ENCODE data around the gene SLC39A8. TPM values are rescaled to one million over a fixed set of nuclear protein-coding genes. Genes with fewer than 3 reads are reported as not detected.

The SLC39A8 gene
- polyA plus RNA-seq, 1 donor from 2014 or later: 0.53 TPM

DNA sequence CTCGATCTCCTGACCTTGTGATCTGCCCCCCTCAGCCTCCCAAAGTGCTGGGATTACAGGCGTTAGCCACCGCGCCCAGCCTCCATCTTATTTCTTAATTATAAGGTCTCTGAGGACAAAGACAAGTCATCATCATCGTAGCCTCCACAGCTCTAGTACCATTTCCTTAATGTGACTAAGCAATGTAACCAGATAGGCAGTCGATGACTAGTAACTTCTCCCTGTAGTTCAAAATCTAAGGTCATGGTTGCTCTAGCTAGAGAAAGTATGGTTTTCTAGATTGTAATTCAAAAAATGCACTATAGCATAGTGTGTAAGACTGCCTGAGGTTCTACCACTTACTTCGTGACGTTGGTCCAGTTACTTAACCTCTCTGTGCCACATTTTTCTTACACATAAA lies 6.9 kb downstream of the SLC39A8 start:
- Histone ChIP-seq H3K36me3 (ENCODE audit: insufficient read depth, low read length) (no peaks in the 10 kb centered on the region), H2AFZ (ENCODE audit: low read depth, low read length) (no peak overlapping the region), H4K20me1 (ENCODE audit: insufficient read depth) (no peaks in the 10 kb centered on the region), H3K9me3 (ENCODE audit: low read length) (no peaks in the 10 kb centered on the region), H3K27ac (ENCODE audit: low read length) (no peak overlapping the region), H3F3A (ENCODE audit: insufficient read depth, low read length, poor library complexity, severe bottlenecking) (no peaks in the 10 kb centered on the region), H3K79me2 (replicated peaks; ENCODE audit: insufficient read depth, low read length) (no peaks in the 10 kb centered on the region), H3K9ac (ENCODE audit: low read length) (no peak overlapping the region), H3K4me3 (ENCODE audit: low read length) (no peak overlapping the region), H3K4me2 (ENCODE audit: low read length) (no peak overlapping the region), H3K9me2 (ENCODE audit: insufficient read depth, low read length) (no peaks in the 10 kb centered on the region), H3K27me3 (ENCODE audit: insufficient read depth, low read depth, low read length) (peaks cover 10% of the 10 kb centered on the region)
- TF ChIP-seq POLR2AphosphoS5 (IDR thresholded peaks at IDR 0.05) (no peak), MXI1 (conservative IDR thresholded peaks at IDR 0.05; ENCODE audit: poor library complexity, severe bottlenecking) (no peak), RAD21 (conservative IDR thresholded peaks at IDR 0.05) (no peak), SMC3 (conservative IDR thresholded peaks at IDR 0.05; ENCODE audit: poor library complexity) (no peak), EZH2 (IDR thresholded peaks at IDR 0.05; ENCODE audit: borderline replicate concordance, insufficient read depth, low read length, poor library complexity, severe bottlenecking) (no peak), EP300 (conservative IDR thresholded peaks at IDR 0.05; ENCODE audit: poor library complexity, severe bottlenecking) (no peak), TAF1 (IDR thresholded peaks at IDR 0.05; ENCODE audit: low read depth) (no peak)
- TF ChIP-seq, protein P1, sequence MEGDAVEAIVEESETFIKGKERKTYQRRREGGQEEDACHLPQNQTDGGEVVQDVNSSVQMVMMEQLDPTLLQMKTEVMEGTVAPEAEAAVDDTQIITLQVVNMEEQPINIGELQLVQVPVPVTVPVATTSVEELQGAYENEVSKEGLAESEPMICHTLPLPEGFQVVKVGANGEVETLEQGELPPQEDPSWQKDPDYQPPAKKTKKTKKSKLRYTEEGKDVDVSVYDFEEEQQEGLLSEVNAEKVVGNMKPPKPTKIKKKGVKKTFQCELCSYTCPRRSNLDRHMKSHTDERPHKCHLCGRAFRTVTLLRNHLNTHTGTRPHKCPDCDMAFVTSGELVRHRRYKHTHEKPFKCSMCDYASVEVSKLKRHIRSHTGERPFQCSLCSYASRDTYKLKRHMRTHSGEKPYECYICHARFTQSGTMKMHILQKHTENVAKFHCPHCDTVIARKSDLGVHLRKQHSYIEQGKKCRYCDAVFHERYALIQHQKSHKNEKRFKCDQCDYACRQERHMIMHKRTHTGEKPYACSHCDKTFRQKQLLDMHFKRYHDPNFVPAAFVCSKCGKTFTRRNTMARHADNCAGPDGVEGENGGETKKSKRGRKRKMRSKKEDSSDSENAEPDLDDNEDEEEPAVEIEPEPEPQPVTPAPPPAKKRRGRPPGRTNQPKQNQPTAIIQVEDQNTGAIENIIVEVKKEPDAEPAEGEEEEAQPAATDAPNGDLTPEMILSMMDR (IDR thresholded peaks at IDR 0.05; ENCODE audit: poor library complexity, severe bottlenecking): no peak
- TF ChIP-seq, protein P2, sequence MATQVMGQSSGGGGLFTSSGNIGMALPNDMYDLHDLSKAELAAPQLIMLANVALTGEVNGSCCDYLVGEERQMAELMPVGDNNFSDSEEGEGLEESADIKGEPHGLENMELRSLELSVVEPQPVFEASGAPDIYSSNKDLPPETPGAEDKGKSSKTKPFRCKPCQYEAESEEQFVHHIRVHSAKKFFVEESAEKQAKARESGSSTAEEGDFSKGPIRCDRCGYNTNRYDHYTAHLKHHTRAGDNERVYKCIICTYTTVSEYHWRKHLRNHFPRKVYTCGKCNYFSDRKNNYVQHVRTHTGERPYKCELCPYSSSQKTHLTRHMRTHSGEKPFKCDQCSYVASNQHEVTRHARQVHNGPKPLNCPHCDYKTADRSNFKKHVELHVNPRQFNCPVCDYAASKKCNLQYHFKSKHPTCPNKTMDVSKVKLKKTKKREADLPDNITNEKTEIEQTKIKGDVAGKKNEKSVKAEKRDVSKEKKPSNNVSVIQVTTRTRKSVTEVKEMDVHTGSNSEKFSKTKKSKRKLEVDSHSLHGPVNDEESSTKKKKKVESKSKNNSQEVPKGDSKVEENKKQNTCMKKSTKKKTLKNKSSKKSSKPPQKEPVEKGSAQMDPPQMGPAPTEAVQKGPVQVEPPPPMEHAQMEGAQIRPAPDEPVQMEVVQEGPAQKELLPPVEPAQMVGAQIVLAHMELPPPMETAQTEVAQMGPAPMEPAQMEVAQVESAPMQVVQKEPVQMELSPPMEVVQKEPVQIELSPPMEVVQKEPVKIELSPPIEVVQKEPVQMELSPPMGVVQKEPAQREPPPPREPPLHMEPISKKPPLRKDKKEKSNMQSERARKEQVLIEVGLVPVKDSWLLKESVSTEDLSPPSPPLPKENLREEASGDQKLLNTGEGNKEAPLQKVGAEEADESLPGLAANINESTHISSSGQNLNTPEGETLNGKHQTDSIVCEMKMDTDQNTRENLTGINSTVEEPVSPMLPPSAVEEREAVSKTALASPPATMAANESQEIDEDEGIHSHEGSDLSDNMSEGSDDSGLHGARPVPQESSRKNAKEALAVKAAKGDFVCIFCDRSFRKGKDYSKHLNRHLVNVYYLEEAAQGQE (IDR thresholded peaks at IDR 0.05; ENCODE audit: borderline replicate concordance): no peak

DNA sequence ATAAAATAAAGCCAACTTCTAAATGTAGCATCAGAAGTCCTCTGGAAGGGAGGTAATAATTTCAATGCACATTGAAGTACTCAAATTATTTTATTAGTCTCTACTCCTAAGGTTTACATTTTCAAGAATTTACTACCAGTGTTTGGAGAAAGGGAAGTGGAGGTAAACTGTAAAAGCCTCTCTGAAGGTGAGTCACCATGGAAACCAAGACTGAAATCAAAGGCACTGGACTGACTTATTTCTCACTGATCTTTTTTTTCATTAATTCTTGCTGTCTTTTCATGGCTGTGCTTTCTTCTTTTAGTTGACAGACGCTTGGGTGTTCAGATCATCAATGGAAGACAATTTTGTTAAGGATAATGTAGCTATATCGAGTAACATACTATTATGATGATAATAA lies 9.7 kb downstream of the SLC39A8 start:
- no peak overlapping the region for H2AFZ ChIP-seq (ENCODE audit: low read depth, low read length)
- H3K9me2 ChIP-seq (ENCODE audit: insufficient read depth, low read length): no peaks in the 10 kb centered on the region
- no peak overlapping the region for H3K4me2 ChIP-seq (ENCODE audit: low read length)
- no peaks in the 10 kb centered on the region for H3K27me3 ChIP-seq (ENCODE audit: insufficient read depth, low read depth, low read length)
- no peak overlapping the region for H3K27ac ChIP-seq (ENCODE audit: low read length)
- H3K9me3 ChIP-seq (ENCODE audit: low read length): no peaks in the 10 kb centered on the region
- H3K9ac ChIP-seq (ENCODE audit: low read length): no peak overlapping the region
- no peaks in the 10 kb centered on the region for H3K36me3 ChIP-seq (ENCODE audit: insufficient read depth, low read length)
- no peak overlapping the region for H3K4me3 ChIP-seq (ENCODE audit: low read length)
- no peaks in the 10 kb centered on the region for H4K20me1 ChIP-seq (ENCODE audit: insufficient read depth)
- no peaks in the 10 kb centered on the region for H3K79me2 ChIP-seq (replicated peaks; ENCODE audit: insufficient read depth, low read length)
- TF ChIP-seq, protein P1 (IDR thresholded peaks at IDR 0.05; ENCODE audit: poor library complexity, severe bottlenecking): no peak
- no peaks in the 10 kb centered on the region for H3F3A ChIP-seq (ENCODE audit: insufficient read depth, low read length, poor library complexity, severe bottlenecking)

All from neural cell (in vitro differentiated cells).